GM06990 (cell line): ENCODE data around the gene C18orf32.
A peak's percentile ranks its signal among the peaks of the same experiment; 100 is the strongest.

ENCODE experiments used
- DNase-seq: peaks from one replicate; pipeline ENCODE4 v3.0.0-alpha.2; 2011; ENCODE audit not compliant: insufficient read length; ENCODE audit errors: extremely low read depth
- H3K27me3 ChIP-seq: replicated peaks from 2 replicates; pipeline ENCODE4 v1.6.0; 2011; ENCODE audit warnings: low read length; ENCODE audit not compliant: control insufficient read depth, insufficient read depth
- H3K36me3 ChIP-seq: 2 replicates; pipeline ENCODE4 v1.5.1; 2011; ENCODE audit warnings: low read length; ENCODE audit not compliant: control insufficient read depth, insufficient read depth
- H3K4me3 ChIP-seq: replicated peaks from 2 replicates; pipeline ENCODE4 v1.5.1; 2011; ENCODE audit warnings: low read depth, mild to moderate bottlenecking, control low read depth, low read length
- TF ChIP-seq, protein P1 (sequence below): IDR thresholded peaks from 2 replicates; pipeline ENCODE4 v1.5.1; 2011; ENCODE audit warnings: low read length, control low read depth, mild to moderate bottlenecking, inconsistent platforms; ENCODE audit not compliant: insufficient read depth, poor library complexity, severe bottlenecking

Gene C18orf32

GRCh38 chr18:49495076-49495475 lies 8.0 kb upstream of the C18orf32 start:
- H3K4me3 ChIP-seq, result no peak overlapping the region
- H3K27me3 ChIP-seq, result no peaks in the 10 kb centered on the region; the same call in 1 of the 2 replicates
- TF ChIP-seq, protein P1, sequence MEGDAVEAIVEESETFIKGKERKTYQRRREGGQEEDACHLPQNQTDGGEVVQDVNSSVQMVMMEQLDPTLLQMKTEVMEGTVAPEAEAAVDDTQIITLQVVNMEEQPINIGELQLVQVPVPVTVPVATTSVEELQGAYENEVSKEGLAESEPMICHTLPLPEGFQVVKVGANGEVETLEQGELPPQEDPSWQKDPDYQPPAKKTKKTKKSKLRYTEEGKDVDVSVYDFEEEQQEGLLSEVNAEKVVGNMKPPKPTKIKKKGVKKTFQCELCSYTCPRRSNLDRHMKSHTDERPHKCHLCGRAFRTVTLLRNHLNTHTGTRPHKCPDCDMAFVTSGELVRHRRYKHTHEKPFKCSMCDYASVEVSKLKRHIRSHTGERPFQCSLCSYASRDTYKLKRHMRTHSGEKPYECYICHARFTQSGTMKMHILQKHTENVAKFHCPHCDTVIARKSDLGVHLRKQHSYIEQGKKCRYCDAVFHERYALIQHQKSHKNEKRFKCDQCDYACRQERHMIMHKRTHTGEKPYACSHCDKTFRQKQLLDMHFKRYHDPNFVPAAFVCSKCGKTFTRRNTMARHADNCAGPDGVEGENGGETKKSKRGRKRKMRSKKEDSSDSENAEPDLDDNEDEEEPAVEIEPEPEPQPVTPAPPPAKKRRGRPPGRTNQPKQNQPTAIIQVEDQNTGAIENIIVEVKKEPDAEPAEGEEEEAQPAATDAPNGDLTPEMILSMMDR, result no peak
- no peak for DNase-seq
- peaks cover 2% of the 10 kb centered on the region; the same call in 1 of the 2 replicates for H3K36me3 ChIP-seq

- H3K27me3 ChIP-seq, result no peaks in the 10 kb centered on the region; the same call in 1 of the 2 replicates
- H3K4me3 ChIP-seq, result no peak overlapping the region
- peaks cover 2% of the 10 kb centered on the region; the same call in 1 of the 2 replicates for H3K36me3 ChIP-seq
- TF ChIP-seq, protein P1, result no peak
- no peak for DNase-seq
Observed at GRCh38 chr18:49494660-49495059, 7.6 kb upstream of the C18orf32 start.

GRCh38 chr18:49492694-49493033 lies 5.6 kb upstream of the C18orf32 start:
- H3K4me3 ChIP-seq, result no peak overlapping the region

GRCh38 chr18:49491857-49492693 lies 5.0 kb upstream of the C18orf32 start, which contains the start of gene RPL17:
Gene RPL17 (minus strand): TSS chr18:49492465.
- DNase-seq, result peak; percentile 92

More at GRCh38 chr18:49492694-49493033, 5.6 kb upstream of the C18orf32 start:
- no peak for DNase-seq
- TF ChIP-seq, protein P1, result no peak
- Histone ChIP-seq H3K36me3 (peaks cover 5% of the 10 kb centered on the region), H3K27me3 (no peaks in the 10 kb centered on the region)

GRCh38 chr18:49491534-49491856 lies 4.5 kb upstream of the C18orf32 start:
- DNase-seq, result no peak
- peak overlapping the region; percentile 100 for H3K4me3 ChIP-seq
- TF ChIP-seq, protein P1, result no peak
- H3K27me3 ChIP-seq, result no peaks in the 10 kb centered on the region
- peaks cover 5% of the 10 kb centered on the region for H3K36me3 ChIP-seq

More at GRCh38 chr18:49491857-49492693, 5.0 kb upstream of the C18orf32 start, which contains the start of gene RPL17:
- H3K27me3 ChIP-seq, result no peaks in the 10 kb centered on the region
- TF ChIP-seq, protein P1, result no peak
- H3K4me3 ChIP-seq, result peak within 1 kb of the TSS; percentile 100
- H3K36me3 ChIP-seq, result peaks cover 5% of the 10 kb centered on the region
